ENCODE results near the gene RNH1.

Gene RNH1

GRCh38 chr11:461626-462025 lies 45.4 kb downstream of the RNH1 start:
- no peaks in the 10 kb centered on the region for H3K27me3 ChIP-seq
- DNase-seq, result no peak
- H3K27ac ChIP-seq, result no peak overlapping the region
- no peak for TF ChIP-seq CTCF (IDR thresholded peaks at IDR 0.05)
- H3K36me3 ChIP-seq, result peaks cover 0 to 55% (median 30%) of the 10 kb centered on the region in 3 donors
- H3K4me3 ChIP-seq, result no peak overlapping the region
- no peaks in the 10 kb centered on the region for H3K9me3 ChIP-seq
- intact Hi-C loops (cut with DNase I; ENCODE audit: low total_unique reads), result no loop called here
- H3K4me1 ChIP-seq, result no peaks in the 10 kb centered on the region

GRCh38 chr11:460331-461199 lies 46.5 kb downstream of the RNH1 start:
- no peak for DNase-seq
- no peaks in the 10 kb centered on the region for H3K4me1 ChIP-seq
- H3K27ac ChIP-seq, result no peak overlapping the region
- H3K36me3 ChIP-seq, result peaks cover 0 to 49% (median 30%) of the 10 kb centered on the region in 3 donors
- TF ChIP-seq CTCF (IDR thresholded peaks at IDR 0.05), result no peak
- intact Hi-C loops (cut with DNase I; ENCODE audit: low total_unique reads), result no loop called here
- H3K4me3 ChIP-seq, result no peak overlapping the region
- no peaks in the 10 kb centered on the region for H3K9me3 ChIP-seq
- no peaks in the 10 kb centered on the region for H3K27me3 ChIP-seq

- intact Hi-C loops (cut with DNase I; ENCODE audit: low total_unique reads), result no loop called here
- H3K27ac ChIP-seq, result no peak overlapping the region
- DNase-seq, result no peak
- H3K9me3 ChIP-seq, result no peaks in the 10 kb centered on the region
- H3K4me1 ChIP-seq, result peaks cover 0 to 3% (median 0%) of the 10 kb centered on the region in 4 donors
- TF ChIP-seq CTCF (IDR thresholded peaks at IDR 0.05), result no peak
- no peaks in the 10 kb centered on the region for H3K27me3 ChIP-seq
- H3K4me3 ChIP-seq, result no peak overlapping the region
- peaks cover 0 to 44% (median 30%) of the 10 kb centered on the region in 3 donors for H3K36me3 ChIP-seq
Measured at GRCh38 chr11:459511-460220, 47.4 kb downstream of the RNH1 start.

GRCh38 chr11:457111-457760 lies 49.8 kb downstream of the RNH1 start:
- intact Hi-C loops (cut with DNase I; ENCODE audit: low total_unique reads), result no loop called here
- no peak overlapping the region for H3K27ac ChIP-seq
- H3K27me3 ChIP-seq, result no peaks in the 10 kb centered on the region
- DNase-seq, result no peak
- H3K4me1 ChIP-seq, result peaks cover 0 to 5% (median under 1%) of the 10 kb centered on the region in 4 donors
- H3K4me3 ChIP-seq, result no peak overlapping the region
- no peaks in the 10 kb centered on the region for H3K9me3 ChIP-seq
- no peak for TF ChIP-seq CTCF (IDR thresholded peaks at IDR 0.05)
- peaks cover 0 to 57% (median 37%) of the 10 kb centered on the region in 3 donors for H3K36me3 ChIP-seq

GRCh38 chr11:456533-456932 lies 50.5 kb downstream of the RNH1 start:
- Histone ChIP-seq H3K4me3 (no peak overlapping the region), H3K27me3 (no peaks in the 10 kb centered on the region), H3K36me3 (peaks cover 0 to 56% (median 31%) of the 10 kb centered on the region in 3 donors), H3K4me1 (peaks cover 0 to 12% (median 6%) of the 10 kb centered on the region in 4 donors), H3K27ac (no peak overlapping the region), H3K9me3 (no peaks in the 10 kb centered on the region)
- DNase-seq, result no peak
- intact Hi-C loops (cut with DNase I; ENCODE audit: low total_unique reads), result no loop called here
- TF ChIP-seq CTCF (IDR thresholded peaks at IDR 0.05), result no peak
